ENCODE results near the gene GPR37. TPM values are rescaled to one million over a fixed set of nuclear protein-coding genes. Genes with fewer than 3 reads are reported as not detected.
A peak's percentile ranks its signal among the peaks of the same experiment; 100 is the strongest.

The GPR37 gene
- total RNA-seq, 1 donor from 2014 or later, result not detected

- H3K4me3 ChIP-seq, result no peak overlapping the region
- H3K9me3 ChIP-seq, result no peaks in the 10 kb centered on the region
- no peak for DNase-seq (ENCODE audit: low spot score in 2 of 2)
- no peak overlapping the region for H3K27ac ChIP-seq
- no peaks in the 10 kb centered on the region for H3K4me1 ChIP-seq
- intact Hi-C loops (cut with DNase I), result no loop called here
- no peaks in the 10 kb centered on the region for H3K36me3 ChIP-seq
- no peak for TF ChIP-seq CTCF (IDR thresholded peaks at IDR 0.05)
- no peaks in the 10 kb centered on the region for H3K27me3 ChIP-seq
These were observed 7.7 kb upstream of the GPR37 start for GRCh38 chr7:124773339-124773738.

DNA sequence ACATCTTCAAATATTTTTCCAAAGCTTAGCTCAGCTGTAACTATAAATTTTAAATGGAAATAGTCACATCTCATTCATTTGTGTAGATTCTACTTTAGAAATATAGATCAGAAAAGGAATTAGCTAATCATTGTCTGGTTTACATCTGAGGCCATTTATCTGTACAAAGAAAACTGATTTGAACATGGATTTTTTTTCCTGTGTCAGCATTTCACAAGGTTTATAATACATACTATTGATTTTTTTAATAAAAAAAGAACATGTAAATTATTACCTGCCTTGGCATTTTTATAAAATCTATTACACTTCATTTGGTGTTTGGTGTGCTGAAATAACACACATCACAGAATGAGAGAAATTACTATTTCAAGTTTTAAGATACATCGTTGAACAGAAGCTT is 3.5 kb upstream of the GPR37 start:
- intact Hi-C loops (cut with DNase I), result loop anchor here (5.0 kb wide), 1 partner anchor 163 kb away; no protein-coding TSS in a partner anchor
- no peak for DNase-seq (ENCODE audit: low spot score in 2 of 2)
- no peak overlapping the region for H3K27ac ChIP-seq
- no peaks in the 10 kb centered on the region for H3K9me3 ChIP-seq
- no peaks in the 10 kb centered on the region for H3K4me1 ChIP-seq
- H3K4me3 ChIP-seq, result no peak overlapping the region
- no peaks in the 10 kb centered on the region for H3K27me3 ChIP-seq
- no peaks in the 10 kb centered on the region for H3K36me3 ChIP-seq
- no peak for TF ChIP-seq CTCF (IDR thresholded peaks at IDR 0.05)

DNA sequence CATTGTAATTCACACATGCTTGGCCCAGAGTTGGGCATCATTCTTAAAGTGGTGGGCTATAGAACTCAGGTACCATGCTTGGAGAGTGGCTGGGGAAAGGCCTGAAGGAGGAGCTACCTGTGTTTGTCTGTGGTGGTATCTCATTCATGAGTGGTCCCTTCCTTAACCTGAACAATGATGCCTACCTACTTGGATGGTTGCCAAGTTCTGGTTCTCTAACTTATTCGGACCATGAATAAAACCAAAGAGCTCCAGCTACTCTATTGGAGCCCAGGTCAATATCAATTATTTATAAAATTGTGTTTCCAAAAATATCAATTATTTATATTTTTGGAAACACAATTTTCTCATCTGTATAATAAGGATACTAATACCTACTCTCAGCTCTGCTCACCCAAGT is 2.9 kb upstream of the GPR37 start:
- Histone ChIP-seq H3K36me3 (no peaks in the 10 kb centered on the region), H3K27me3 (no peaks in the 10 kb centered on the region), H3K27ac (no peak overlapping the region), H3K4me1 (peaks cover 0 to 2% of the 10 kb centered on the region in 2 donors), H3K9me3 (no peaks in the 10 kb centered on the region), H3K4me3 (no peak overlapping the region)
- DNase-seq (ENCODE audit: low spot score in 2 of 2), result no peak
- intact Hi-C loops (cut with DNase I), result loop anchor here (5.0 kb wide), 1 partner anchor 164 kb away; no protein-coding TSS in a partner anchor
- no peak for TF ChIP-seq CTCF (IDR thresholded peaks at IDR 0.05)

GRCh38 chr7:124764847-124765400 is 668 bp downstream of the GPR37 start:
- H3K4me1 ChIP-seq, result peaks cover 0 to 9% of the 10 kb centered on the region in 2 donors
- no peak for DNase-seq (ENCODE audit: low spot score in 2 of 2)
- intact Hi-C loops (cut with DNase I), result loop anchor here (5.0 kb wide), 1 partner anchor 167 kb away; no protein-coding TSS in a partner anchor
- no peaks in the 10 kb centered on the region for H3K9me3 ChIP-seq
- H3K27ac ChIP-seq, result peak overlapping the region in 1 of 2 donors; percentile 12
- H3K36me3 ChIP-seq, result no peaks in the 10 kb centered on the region
- H3K4me3 ChIP-seq, result peak overlapping the region; percentile 59 to 72
- H3K27me3 ChIP-seq, result no peaks in the 10 kb centered on the region
- no peak for TF ChIP-seq CTCF (IDR thresholded peaks at IDR 0.05)

- no peaks in the 10 kb centered on the region for H3K36me3 ChIP-seq
- H3K4me3 ChIP-seq, result peak overlapping the region; percentile 59 to 72
- H3K27ac ChIP-seq, result no peak overlapping the region
- H3K9me3 ChIP-seq, result no peaks in the 10 kb centered on the region
- intact Hi-C loops (cut with DNase I), result no loop called here
- peaks cover 0 to 9% of the 10 kb centered on the region in 2 donors for H3K4me1 ChIP-seq
- no peak for DNase-seq (ENCODE audit: low spot score in 2 of 2)
- no peak for TF ChIP-seq CTCF (IDR thresholded peaks at IDR 0.05)
- H3K27me3 ChIP-seq, result no peaks in the 10 kb centered on the region
These were observed 1.3 kb downstream of the GPR37 start for GRCh38 chr7:124764051-124764846.

Data from ascending aorta (tissue), 2 donors.